OCI-M1 (cell line): ENCODE measurements around the gene SAMD1.

Experiments used
- DNase-seq: peaks from one replicate; lab custom pipeline; 2025; lab: John Stamatoyannopoulos, UW

Gene SAMD1

GRCh38 chr19:14090509-14091080 is at the start of gene SAMD1:
SAMD1 (minus strand) TSS chr19:14090751.
- no peak for DNase-seq

DNA sequence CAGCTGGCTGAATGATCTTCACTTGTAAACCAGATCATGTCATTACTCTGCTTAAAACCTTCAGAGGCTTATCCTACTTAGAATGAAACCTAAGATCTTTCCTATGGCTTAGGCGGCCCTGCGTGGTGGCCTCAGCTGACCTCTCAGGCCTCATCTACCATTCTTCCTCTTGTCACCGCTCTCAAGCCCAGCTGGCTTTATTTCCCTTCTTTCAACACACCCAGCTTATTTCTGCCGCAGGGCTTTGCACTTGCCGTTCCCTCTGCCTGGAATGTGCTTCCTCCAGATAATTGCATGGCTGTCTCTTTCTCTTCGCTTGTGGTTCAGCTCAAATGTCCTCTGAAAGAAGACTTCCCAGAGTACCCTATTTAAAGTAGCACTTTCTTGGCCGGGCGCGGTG is 49.4 kb upstream of the SAMD1 start:
- DNase-seq, result peak; percentile 53

- DNase-seq, result no peak
Observed at GRCh38 chr19:14138576-14139265, 48.2 kb upstream of the SAMD1 start.

DNA sequence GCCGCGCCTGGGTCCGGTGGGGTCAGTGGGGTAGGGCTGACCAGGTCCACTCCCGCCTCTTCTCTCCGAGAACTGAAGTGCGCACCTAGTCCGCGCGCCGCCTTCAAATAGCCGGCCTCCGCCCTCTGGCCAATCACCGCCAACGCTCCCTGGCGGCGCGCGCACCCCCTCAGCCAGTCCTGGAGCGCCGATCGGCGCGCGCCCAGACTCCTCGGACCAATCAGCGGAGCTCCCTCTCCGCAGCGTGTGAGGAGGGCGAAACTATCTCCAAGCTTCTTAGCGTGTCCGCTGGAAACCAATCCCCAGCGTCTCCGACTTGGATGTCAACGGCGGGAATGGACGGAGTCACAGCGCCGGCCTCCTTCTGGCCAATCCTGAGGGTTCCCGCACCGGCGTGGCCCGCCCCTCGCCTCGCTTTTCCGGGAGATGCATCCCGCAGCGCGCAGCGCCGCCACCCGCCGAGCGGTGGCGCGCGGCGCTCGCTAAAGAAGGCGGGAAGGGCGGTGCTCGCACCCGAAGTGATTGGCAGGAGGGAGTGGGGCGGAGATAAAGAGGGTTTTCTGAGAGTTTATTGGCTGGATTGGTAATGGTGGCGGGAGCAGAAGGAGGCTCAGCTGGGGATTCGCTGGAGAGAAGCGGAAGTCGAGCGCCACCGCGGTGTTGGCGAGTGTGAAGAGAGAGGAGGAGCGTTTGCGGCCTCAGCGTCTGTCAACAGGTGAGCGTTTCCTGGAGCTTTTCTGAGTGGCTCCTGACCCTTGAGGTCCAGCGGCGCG is 46.1 kb upstream of the SAMD1 start, which contains the start of gene ASF1B:
ASF1B (minus strand) TSS at position 81 of the 773 bp plus-strand sequence. CDS start 133 bp downstream, outside the sequence.
- peak; percentile 100 for DNase-seq

- no peak for DNase-seq
Observed at GRCh38 chr19:14135985-14136508, 45.5 kb upstream of the SAMD1 start.

GRCh38 chr19:14135355-14135754 is 44.8 kb upstream of the SAMD1 start:
- no peak for DNase-seq

DNA sequence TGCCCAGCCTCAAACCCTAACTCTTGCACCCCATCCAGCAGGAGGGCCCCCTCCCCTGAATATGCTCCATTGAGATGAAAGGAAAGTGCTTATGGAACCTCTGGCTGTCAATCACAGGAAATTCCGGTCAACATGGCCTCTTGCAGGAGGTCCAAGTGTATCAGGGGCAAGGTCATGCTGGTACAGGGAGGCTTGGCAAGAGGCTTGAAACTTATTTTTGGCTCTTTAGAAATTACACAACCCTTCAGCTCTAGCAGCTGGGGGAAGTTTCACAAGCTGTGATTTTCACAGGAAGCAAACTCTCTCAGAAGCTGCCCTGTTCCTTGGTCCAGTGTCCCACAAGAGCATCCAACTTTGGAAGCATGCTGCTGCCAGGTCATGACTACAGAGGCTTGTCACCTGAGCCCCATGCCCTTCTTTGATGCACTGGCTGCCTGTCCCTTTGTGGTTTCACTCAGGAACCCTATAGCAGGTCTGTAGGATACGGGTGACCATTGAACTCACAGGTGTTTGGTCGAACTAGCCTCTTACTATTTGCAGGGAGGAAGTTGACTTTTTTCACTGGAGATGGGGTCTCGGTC is 37.5 kb upstream of the SAMD1 start:
- no peak for DNase-seq

DNA sequence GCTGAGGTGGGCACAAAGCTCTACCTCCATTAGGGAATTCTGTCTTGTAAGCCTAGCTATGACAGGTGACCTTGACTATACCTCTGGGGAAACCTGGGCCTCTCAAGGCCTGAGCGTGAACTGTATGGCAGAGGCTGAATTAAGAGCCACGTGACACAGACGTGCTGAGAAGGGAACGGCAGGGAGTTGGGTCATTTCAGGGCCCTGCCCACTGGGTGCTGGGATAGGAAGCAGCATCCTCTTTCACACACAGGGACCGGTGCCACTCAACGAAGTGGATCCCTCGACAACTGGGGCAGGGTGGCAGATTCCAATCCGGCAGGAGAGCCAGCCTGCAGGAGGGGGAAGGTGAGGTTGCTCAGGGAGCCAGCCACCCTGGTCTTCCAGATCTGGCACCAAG is 36.6 kb upstream of the SAMD1 start:
- DNase-seq, result no peak

DNA sequence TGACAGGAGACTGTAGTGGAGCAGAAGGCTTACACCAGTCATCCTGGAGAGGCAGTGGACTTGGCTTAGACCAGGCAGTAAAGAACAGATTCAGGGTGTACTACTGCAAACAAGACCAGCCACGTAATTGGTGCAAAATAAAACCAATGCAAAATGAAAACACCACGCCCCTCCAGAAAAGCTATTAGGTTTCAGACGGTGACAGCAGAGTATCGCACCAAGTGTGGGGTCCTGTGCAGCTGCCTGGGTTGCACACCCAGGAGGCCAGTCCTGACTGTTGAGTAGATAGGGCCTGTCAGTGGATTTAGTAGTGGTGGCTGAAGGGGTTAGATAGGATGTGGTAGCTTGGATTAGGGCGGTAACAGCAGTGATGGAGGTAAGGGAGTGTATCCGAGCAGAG is 32.4 kb upstream of the SAMD1 start:
- no peak for DNase-seq

DNA sequence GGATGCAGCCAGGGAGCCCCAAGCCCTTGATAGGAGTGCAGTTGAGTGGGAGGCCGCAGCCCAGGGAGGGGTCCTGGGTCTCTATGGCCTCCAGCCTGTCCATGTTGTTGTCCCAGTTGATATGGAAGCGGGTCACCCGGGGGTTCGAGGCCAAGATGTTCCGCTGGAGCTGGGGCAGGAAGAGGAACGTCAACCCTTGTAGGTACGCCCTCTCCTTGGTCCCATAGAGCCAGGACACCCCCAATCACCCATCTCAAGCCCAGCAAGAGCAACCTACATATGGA is 29.9 kb upstream of the SAMD1 start:
- no peak for DNase-seq

GRCh38 chr19:14119644-14120496 is 29.3 kb upstream of the SAMD1 start:
- DNase-seq, result no peak

DNA sequence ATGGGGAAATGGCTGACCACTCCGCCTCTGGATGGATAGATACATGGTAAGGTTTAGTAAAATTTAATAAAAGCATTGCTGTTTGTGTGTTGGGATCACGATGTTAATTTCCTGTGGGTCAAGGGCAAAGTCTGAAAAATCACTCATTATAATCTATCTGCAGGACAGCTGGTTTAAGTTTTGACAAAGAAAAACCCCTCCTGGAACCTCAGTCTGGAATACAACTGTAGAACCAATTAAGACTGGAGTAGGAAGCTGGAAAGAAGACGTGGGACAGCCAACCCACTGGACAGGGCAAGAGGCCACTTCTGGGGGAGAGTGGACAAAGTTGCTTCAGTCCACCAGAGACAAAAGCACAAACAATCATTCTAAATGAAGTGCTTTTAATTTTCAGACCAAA is 28.6 kb upstream of the SAMD1 start:
- DNase-seq, result no peak

DNA sequence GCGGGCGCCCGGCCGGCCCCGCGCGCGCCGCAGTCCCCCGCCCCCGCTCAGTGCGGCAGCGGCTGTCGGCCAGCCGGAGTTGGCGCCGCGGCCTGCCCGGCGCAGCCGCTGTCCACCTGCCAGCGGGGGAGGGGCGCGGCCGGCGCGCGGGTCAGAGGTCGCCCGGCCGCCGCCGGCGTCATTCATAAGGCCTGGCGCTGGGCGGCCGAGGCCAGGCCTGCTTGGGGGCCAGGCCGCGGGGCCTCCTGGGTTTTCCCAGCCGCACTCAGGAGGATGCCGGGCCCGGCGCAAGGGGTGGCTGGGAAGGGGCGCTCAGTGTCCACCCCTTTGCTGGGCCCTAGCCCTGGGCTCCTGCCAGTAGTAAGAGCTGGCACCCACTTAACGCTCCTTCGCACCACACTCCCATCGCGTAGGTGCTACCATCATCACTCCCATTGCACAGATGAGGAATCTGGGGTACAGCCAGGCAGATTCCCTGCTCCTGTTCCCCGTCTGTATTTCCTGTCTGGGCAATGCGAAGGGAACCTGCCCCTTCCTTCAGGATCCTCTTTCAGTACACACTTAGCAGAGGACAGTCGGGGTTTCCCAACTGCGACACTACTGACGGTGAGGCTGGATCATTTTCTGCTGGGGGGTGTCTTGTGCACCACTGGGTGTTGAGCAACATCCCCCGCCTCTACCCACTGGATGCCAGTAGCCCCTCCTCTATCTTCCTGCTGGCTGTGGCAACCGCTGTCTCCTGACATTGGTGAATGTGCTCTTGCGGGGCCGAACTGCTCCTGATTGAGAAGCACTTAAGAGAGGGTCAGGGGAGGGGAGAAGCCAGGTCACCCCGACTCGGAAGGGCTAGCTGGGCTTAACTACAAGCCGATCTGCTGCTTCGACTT is 27.9 kb upstream of the SAMD1 start:
- DNase-seq, result peak; percentile 99

DNA sequence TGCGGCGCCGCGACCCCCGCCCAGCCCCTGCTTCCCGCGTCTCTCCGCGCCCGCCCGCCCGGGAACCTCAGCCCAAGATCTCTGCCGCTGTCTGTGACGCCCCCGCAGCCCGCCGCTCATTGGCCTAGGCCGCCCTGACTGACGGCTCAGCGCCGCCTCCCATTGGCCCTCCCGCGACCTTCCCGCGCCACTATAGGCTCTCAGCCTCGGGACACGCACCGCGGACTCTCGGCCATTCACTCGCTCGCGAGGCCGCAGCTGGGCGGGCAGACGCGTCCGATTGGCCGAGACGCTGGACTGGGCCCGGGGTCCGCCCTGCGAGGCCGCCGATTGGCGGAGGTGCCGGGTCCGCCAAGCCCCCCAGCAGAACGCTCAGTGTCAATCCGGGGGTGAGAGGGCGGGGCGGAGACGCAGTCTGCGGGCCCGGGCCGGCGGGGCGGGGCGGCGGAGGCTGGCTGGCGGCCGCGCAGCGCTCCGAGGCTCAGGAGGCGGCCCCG is 27.2 kb upstream of the SAMD1 start, which contains the start of gene PRKACA:
PRKACA (minus strand) TSS at position 95 of the 497 bp plus-strand sequence. CDS start 215 bp downstream, outside the sequence.
- peak; percentile 100 for DNase-seq

GRCh38 chr19:14116918-14117578 is 26.5 kb upstream of the SAMD1 start:
- DNase-seq, result no peak

DNA sequence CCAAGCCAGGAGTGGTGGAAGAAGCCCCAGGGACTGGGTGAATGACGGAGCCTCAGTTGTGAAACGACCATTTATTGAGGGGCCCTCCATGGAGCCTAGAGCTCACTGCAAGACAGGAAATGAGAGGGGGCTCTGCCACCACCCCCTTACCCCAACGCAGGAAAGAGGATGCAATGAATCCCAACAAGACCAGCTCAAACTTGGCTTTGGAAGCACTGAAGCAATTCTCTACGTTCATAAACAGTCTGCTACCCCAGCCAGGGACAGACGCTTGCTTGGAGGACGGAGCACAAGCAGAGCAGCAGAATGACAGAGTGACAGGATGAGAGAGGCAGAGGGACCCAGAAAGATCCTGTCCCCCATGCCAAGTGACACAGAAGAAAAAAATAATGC is 26.0 kb upstream of the SAMD1 start:
- no peak for DNase-seq

GRCh38 chr19:14115756-14116155 is 25.2 kb upstream of the SAMD1 start:
- DNase-seq, result no peak

DNA sequence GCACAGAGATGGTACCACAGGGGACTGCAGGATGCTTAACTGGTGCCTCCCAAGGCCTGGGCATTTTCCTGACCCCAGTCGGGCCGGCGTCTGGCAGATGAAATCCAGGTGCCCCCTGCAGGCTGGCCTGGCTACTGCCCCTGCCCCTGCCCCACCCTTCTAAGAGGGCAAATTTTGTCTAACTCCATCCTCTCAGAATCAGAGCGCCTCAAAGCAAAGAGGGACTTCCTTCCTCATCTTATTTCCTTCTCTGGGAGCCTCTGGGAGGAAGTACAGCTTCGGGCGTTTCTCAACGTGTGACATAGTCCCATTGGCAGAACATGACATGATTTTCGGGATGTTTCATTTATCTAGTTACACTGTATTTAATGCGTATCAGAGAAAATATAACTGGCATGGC is 24.3 kb upstream of the SAMD1 start:
- DNase-seq, result peak; percentile 93

GRCh38 chr19:14114439-14114838 is 23.9 kb upstream of the SAMD1 start:
- DNase-seq, result no peak
